CD4-positive, alpha-beta memory T cell (primary cell): ENCODE data around the gene ADGRB3. TPM values are rescaled to one million over a fixed set of nuclear protein-coding genes. Genes with fewer than 3 reads are reported as not detected.

Experiments
- CTCF ChIA-PET: fragments of 350-600 bp; sonication (Branson Sonifier 250); formaldehyde crosslinking; loops from one replicate; lab custom pipeline; 2021; ENCODE audit warnings: inconsistent platforms; ENCODE audit not compliant: partially characterized antibody; lab: Charles Lee
- POLR2A ChIA-PET: fragments of 350-600 bp; sonication (Branson Sonifier 250); formaldehyde crosslinking; loops from one replicate; lab custom pipeline; 2021; ENCODE audit not compliant: partially characterized antibody; lab: Charles Lee
- DNase-seq, 5 donors: peaks; one replicate each; pipeline versions ENCODE4 v3.0.0 to v3.0.0-alpha.2; 2020 to 2022; ENCODE audit warnings: mixed read lengths in 1 of 5
- H3K27ac ChIP-seq: one replicate; pipeline ENCODE4 v1.7.0; 2013; ENCODE audit warnings: low read depth, low read length
- H3K27me3 ChIP-seq: 2 replicates; pipeline ENCODE4 v1.7.0; 2013; ENCODE audit warnings: mild to moderate bottlenecking, low read length, moderate library complexity; ENCODE audit not compliant: insufficient read depth
- H3K36me3 ChIP-seq: 2 replicates; pipeline ENCODE4 v1.7.0; 2013; ENCODE audit warnings: mild to moderate bottlenecking, low read length, moderate library complexity; ENCODE audit not compliant: insufficient read depth
- H3K4me1 ChIP-seq: 2 replicates; pipeline ENCODE4 v1.7.0; 2013; ENCODE audit warnings: mild to moderate bottlenecking, low read length, moderate library complexity; ENCODE audit not compliant: insufficient read depth
- H3K4me3 ChIP-seq, 2 donors: one replicate each; pipeline ENCODE4 v1.7.0; 2013; ENCODE audit warnings: low read length in 2 of 2, mild to moderate bottlenecking in 1 of 2
- H3K9me3 ChIP-seq, 2 donors: one replicate each; pipeline ENCODE4 v1.7.0; 2013; ENCODE audit warnings: low read length in 2 of 2, control low read depth in 1 of 2; ENCODE audit not compliant: control insufficient read depth in 1 of 2
- H3K27ac Mint-ChIP-seq, 7 donors: one replicate each; pipeline ENCODE4 v1.8.0; 2020 to 2021; ENCODE audit warnings: mixed read lengths in 7 of 7, mild to moderate bottlenecking in 6 of 7, inconsistent platforms in 3 of 7, moderate library complexity in 3 of 7
- H3K27me3 Mint-ChIP-seq, 2 donors: one replicate each; pipeline ENCODE4 v1.8.0; 2020 to 2021; ENCODE audit warnings: mixed read lengths in 2 of 2
- H3K36me3 Mint-ChIP-seq, 2 donors: one replicate each; pipeline ENCODE4 v1.8.0; 2020 to 2021; ENCODE audit warnings: mixed read lengths in 2 of 2, inconsistent platforms in 1 of 2, mild to moderate bottlenecking in 1 of 2
- H3K4me1 Mint-ChIP-seq, 4 donors: one replicate each; pipeline ENCODE4 v1.8.0; 2020 to 2021; ENCODE audit warnings: mixed read lengths in 4 of 4, mild to moderate bottlenecking in 1 of 4
- H3K4me3 Mint-ChIP-seq, 8 donors: one replicate each; pipeline ENCODE4 v1.8.0; 2020 to 2021; ENCODE audit warnings: mixed read lengths in 8 of 8, mild to moderate bottlenecking in 7 of 8, moderate library complexity in 6 of 8, inconsistent platforms in 3 of 8
- H3K9me3 Mint-ChIP-seq, 8 donors: one replicate each; pipeline ENCODE4 v1.8.0; 2020 to 2021; ENCODE audit warnings: mixed read lengths in 8 of 8, mild to moderate bottlenecking in 5 of 8, inconsistent platforms in 3 of 8, moderate library complexity in 1 of 8
- intact Hi-C: fragments of 100-400 bp; cut with micrococcal nuclease; formaldehyde crosslinking; loops from one replicate; pipeline ENCODE4 v1.15.1; 2023
- polyA plus RNA-seq, 2 donors: library from polyadenylated mRNA; unstranded; fragments of 300-500 nt; fragmentation: Illumina TruSeq; gene quantifications; one replicate each; pipeline ENCODE4 v1.2.3, GENCODE V29; 2021
- total RNA-seq, 2 experiments: library from RNA; stranded (reverse); gene quantifications; one replicate each; pipeline ENCODE4 v1.2.3, GENCODE V29; 2021

The ADGRB3 gene
- total and polyA plus RNA-seq, 4 experiments from 2014 or later: not detected

DNA sequence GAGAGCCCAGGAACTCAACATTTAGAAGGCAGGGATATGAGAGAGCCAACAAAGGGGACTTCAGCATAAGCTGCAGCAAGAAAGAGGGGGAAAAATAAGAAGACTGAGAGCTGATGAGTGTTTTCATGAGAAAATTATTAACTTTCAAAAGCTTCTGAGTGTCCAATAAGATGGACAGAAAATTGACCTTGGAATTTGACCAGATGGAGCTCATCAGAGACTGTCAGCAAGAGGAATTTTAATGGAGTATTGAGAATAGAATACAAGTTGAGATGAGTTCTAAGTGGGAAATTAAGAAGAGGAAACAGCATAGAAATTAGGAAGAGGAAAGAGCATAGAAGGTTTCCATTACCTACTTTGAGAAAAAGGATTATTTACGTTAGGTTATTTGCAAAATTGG lies 733.5 kb downstream of the ADGRB3 start:
- Histone ChIP-seq H3K27ac (no peak overlapping the region), H3K9me3 (no peaks in the 10 kb centered on the region), H3K4me1 (no peaks in the 10 kb centered on the region), H3K4me3 (no peak overlapping the region), H3K36me3 (no peaks in the 10 kb centered on the region), H3K27me3 (no peaks in the 10 kb centered on the region)
- intact Hi-C loops: no loop called here
- H3K27ac Mint-ChIP-seq: no peak overlapping the region
- no peak for DNase-seq
- ChIA-PET POLR2A (no interaction called here), CTCF (no interaction called here)
- H3K27me3 Mint-ChIP-seq: no peaks in the 10 kb centered on the region
- H3K4me3 Mint-ChIP-seq: no peak overlapping the region
- no peaks in the 10 kb centered on the region for H3K4me1 Mint-ChIP-seq
- peaks cover 0 to 3% (median 0%) of the 10 kb centered on the region in 8 donors for H3K9me3 Mint-ChIP-seq
- H3K36me3 Mint-ChIP-seq: no peaks in the 10 kb centered on the region

DNA sequence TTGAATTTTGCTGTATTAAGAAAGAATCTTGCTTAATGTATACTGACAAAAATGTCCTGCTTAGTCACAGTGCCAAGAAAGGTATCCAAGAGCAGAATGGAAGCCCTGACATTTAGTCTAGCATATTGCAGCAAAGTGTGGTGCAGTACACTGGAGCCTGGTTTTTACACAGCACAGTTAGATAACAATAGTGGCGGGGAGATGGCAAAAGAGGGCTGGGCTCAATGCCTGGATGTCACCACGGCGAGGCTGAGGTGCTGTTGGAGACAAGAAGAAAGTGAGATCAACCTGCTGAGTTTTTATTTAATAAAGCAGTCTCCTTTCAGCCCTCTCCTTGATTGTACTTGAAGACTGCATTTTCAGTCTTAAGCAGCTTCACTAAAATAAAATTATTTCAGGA lies 735.7 kb downstream of the ADGRB3 start:
- intact Hi-C loops: no loop called here
- no peaks in the 10 kb centered on the region for H3K4me1 ChIP-seq
- Mint-ChIP-seq H3K27ac (no peak overlapping the region), H3K4me3 (no peak overlapping the region), H3K9me3 (peaks cover 0 to 3% (median 0%) of the 10 kb centered on the region in 8 donors), H3K36me3 (no peaks in the 10 kb centered on the region), H3K27me3 (no peaks in the 10 kb centered on the region), H3K4me1 (no peaks in the 10 kb centered on the region)
- H3K9me3 ChIP-seq: no peaks in the 10 kb centered on the region
- no peak for DNase-seq
- CTCF ChIA-PET: no interaction called here
- no peaks in the 10 kb centered on the region for H3K36me3 ChIP-seq
- H3K27ac ChIP-seq: no peak overlapping the region
- POLR2A ChIA-PET: no interaction called here
- no peaks in the 10 kb centered on the region for H3K27me3 ChIP-seq
- H3K4me3 ChIP-seq: no peak overlapping the region

DNA sequence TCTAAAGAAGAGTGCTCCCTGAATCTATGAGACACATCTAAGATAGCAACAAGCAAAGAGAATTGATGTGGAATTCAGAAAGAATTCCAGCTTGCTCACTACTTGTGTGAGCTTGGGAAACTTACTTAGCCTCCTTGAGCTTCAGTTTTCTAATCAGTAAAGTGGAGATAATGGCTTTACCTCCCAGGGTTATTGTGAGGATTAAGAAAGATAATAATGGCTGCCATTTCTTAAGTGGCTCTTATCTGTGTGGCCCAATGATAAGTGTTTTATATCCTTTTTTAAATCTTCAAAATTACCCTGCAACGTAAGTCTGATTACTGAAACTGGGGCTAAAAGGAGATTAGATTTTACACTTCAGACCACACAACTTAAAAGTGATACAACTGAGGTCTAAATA lies 743.2 kb downstream of the ADGRB3 start:
- Histone ChIP-seq H3K4me3 (no peak overlapping the region), H3K4me1 (no peaks in the 10 kb centered on the region), H3K9me3 (no peaks in the 10 kb centered on the region), H3K27me3 (no peaks in the 10 kb centered on the region), H3K27ac (no peak overlapping the region), H3K36me3 (no peaks in the 10 kb centered on the region)
- POLR2A ChIA-PET: no interaction called here
- no peak for DNase-seq
- CTCF ChIA-PET: no interaction called here
- H3K9me3 Mint-ChIP-seq: peaks cover 0 to 2% (median 0%) of the 10 kb centered on the region in 8 donors
- H3K36me3 Mint-ChIP-seq: no peaks in the 10 kb centered on the region
- no peak overlapping the region for H3K4me3 Mint-ChIP-seq
- no peak overlapping the region for H3K27ac Mint-ChIP-seq
- no peaks in the 10 kb centered on the region for H3K27me3 Mint-ChIP-seq
- no peaks in the 10 kb centered on the region for H3K4me1 Mint-ChIP-seq
- intact Hi-C loops: no loop called here

DNA sequence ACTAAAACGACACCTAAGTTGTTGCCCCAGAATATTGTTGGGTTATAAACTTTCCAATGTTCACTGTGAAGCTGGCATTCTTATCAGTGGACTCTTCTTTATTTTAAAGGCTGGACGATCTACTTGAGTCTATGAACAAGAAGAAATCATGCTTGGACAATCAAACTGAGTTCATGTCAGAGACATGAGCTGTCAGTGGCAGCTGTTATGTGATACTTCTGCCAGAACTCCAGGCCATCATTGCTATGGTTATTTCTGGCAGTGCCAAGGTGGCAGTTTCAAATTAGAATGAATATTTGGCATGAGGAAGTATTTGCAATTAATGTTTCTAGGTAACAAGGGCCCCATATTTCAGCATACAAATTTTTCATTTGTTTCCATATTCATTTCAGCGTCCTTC lies 744.4 kb downstream of the ADGRB3 start:
- intact Hi-C loops: no loop called here
- H3K27ac ChIP-seq: no peak overlapping the region
- no peaks in the 10 kb centered on the region for H3K4me1 ChIP-seq
- Mint-ChIP-seq H3K27ac (no peak overlapping the region), H3K4me1 (no peaks in the 10 kb centered on the region), H3K4me3 (no peak overlapping the region), H3K36me3 (no peaks in the 10 kb centered on the region), H3K9me3 (peaks cover 0 to 2% (median 0%) of the 10 kb centered on the region in 8 donors), H3K27me3 (no peaks in the 10 kb centered on the region)
- CTCF ChIA-PET: no interaction called here
- POLR2A ChIA-PET: no interaction called here
- DNase-seq: no peak
- no peaks in the 10 kb centered on the region for H3K27me3 ChIP-seq
- H3K9me3 ChIP-seq: no peaks in the 10 kb centered on the region
- H3K4me3 ChIP-seq: no peak overlapping the region
- H3K36me3 ChIP-seq: no peaks in the 10 kb centered on the region

DNA sequence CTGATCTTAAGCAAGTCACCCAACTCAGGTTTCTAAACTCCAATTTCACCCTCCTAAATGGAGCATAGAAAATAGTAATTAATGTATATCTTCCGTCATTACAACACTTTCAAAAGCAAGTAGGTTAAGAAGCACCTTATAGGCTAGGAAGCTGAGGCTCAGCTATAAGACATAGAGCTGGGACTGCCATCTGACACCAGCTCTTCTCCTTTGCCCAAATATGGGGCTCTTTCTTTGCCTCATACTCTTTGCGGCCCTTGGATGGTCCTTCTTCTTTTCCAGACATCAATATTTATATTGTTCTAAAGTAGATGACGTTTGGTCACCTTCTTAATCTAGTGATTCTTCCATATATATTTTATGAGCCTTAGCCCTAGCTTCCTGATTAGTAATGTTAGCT lies 748.5 kb downstream of the ADGRB3 start:
- Histone ChIP-seq H3K4me3 (no peak overlapping the region), H3K36me3 (no peaks in the 10 kb centered on the region), H3K27me3 (no peaks in the 10 kb centered on the region), H3K9me3 (no peaks in the 10 kb centered on the region), H3K27ac (no peak overlapping the region), H3K4me1 (no peaks in the 10 kb centered on the region)
- ChIA-PET CTCF (no interaction called here), POLR2A (no interaction called here)
- H3K27ac Mint-ChIP-seq: no peak overlapping the region
- DNase-seq: no peak
- H3K9me3 Mint-ChIP-seq: peaks cover 0 to 2% (median 0%) of the 10 kb centered on the region in 8 donors
- H3K36me3 Mint-ChIP-seq: no peaks in the 10 kb centered on the region
- no peak overlapping the region for H3K4me3 Mint-ChIP-seq
- no peaks in the 10 kb centered on the region for H3K27me3 Mint-ChIP-seq
- intact Hi-C loops: no loop called here
- no peaks in the 10 kb centered on the region for H3K4me1 Mint-ChIP-seq

DNA sequence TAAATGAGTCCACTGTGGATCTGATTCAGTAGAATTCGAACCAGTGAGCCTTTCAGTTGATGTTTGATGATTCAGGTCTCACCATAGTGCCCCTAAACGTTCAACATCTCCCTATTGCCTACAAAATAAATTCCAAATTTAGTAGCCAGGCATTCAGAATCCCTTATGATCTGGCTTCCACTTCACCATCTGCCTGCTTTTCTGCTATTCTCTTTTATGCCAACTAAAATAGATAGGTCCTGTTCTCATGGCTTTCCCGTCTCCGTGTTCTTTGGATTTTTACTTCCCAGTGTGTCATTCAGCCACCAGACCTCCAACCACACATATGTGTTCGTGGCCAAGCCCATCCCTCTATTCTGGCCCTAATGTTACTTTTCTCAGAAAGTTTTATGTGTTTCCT lies 751.3 kb downstream of the ADGRB3 start:
- Mint-ChIP-seq H3K27me3 (no peaks in the 10 kb centered on the region), H3K27ac (no peak overlapping the region), H3K4me3 (no peak overlapping the region), H3K4me1 (no peaks in the 10 kb centered on the region), H3K36me3 (no peaks in the 10 kb centered on the region), H3K9me3 (peaks cover 0 to 4% (median 0%) of the 10 kb centered on the region in 8 donors)
- ChIA-PET POLR2A (no interaction called here), CTCF (no interaction called here)
- Histone ChIP-seq H3K4me1 (no peaks in the 10 kb centered on the region), H3K9me3 (no peaks in the 10 kb centered on the region), H3K27me3 (no peaks in the 10 kb centered on the region), H3K4me3 (no peak overlapping the region), H3K27ac (no peak overlapping the region), H3K36me3 (no peaks in the 10 kb centered on the region)
- intact Hi-C loops: no loop called here
- no peak for DNase-seq

DNA sequence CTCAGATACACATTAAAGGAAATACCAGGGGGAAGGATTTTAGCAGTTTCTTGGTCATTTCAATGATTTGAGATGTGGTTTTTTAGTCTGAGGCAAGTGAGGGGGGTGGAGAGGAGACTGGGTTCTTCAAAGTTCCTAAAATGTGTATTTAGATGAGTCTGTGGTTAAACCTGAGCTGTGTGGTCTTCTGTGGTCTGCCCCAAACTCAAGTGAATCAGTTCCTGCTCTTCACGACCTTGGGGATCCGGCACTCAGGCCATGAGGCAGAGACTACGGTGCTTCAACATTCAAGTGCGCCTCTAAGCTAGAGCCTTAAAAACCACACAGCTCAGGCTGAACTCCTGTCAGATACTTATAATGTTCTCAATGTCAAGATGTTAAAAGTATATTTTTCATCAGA lies 755.0 kb downstream of the ADGRB3 start:
- ChIA-PET CTCF (no interaction called here), POLR2A (no interaction called here)
- no peak overlapping the region for H3K4me3 ChIP-seq
- Mint-ChIP-seq H3K27ac (peak overlapping the region in 1 of 7 donors; percentile 15), H3K36me3 (no peaks in the 10 kb centered on the region), H3K27me3 (no peaks in the 10 kb centered on the region), H3K4me1 (peaks cover 0 to 5% (median 0%) of the 10 kb centered on the region in 4 donors), H3K4me3 (peak overlapping the region in 2 of 8 donors; percentile 2 to 23), H3K9me3 (peaks cover 0 to 8% (median 0%) of the 10 kb centered on the region in 8 donors)
- no peak overlapping the region for H3K27ac ChIP-seq
- no peaks in the 10 kb centered on the region for H3K36me3 ChIP-seq
- H3K4me1 ChIP-seq: no peaks in the 10 kb centered on the region
- H3K9me3 ChIP-seq: no peaks in the 10 kb centered on the region
- H3K27me3 ChIP-seq: no peaks in the 10 kb centered on the region
- intact Hi-C loops: no loop called here
- no peak for DNase-seq

DNA sequence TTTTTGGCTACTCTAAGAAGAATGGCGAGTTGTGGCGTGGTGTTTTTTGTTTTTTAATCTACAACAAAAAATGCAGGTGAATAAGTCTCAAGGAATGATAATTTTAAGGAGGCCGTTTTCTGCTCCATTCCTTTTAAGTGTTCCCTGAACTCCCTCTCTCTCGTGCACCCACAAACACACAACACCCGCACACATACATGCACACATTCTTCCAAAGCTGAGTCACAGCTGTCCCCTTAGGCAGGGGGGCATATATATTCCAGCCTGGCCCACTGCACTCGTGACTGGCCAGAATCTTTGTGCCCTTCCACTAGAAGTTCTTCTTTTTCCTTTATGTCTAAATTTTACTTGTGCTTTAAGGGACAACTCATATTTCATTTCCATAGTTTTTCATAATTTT lies 756.0 kb downstream of the ADGRB3 start:
- H3K36me3 Mint-ChIP-seq: no peaks in the 10 kb centered on the region
- peaks cover 0 to 5% (median 0%) of the 10 kb centered on the region in 4 donors for H3K4me1 Mint-ChIP-seq
- H3K27me3 Mint-ChIP-seq: no peaks in the 10 kb centered on the region
- Histone ChIP-seq H3K27ac (no peak overlapping the region), H3K27me3 (no peaks in the 10 kb centered on the region), H3K4me3 (no peak overlapping the region), H3K36me3 (no peaks in the 10 kb centered on the region), H3K9me3 (no peaks in the 10 kb centered on the region), H3K4me1 (no peaks in the 10 kb centered on the region)
- H3K4me3 Mint-ChIP-seq: no peak overlapping the region
- ChIA-PET CTCF (no interaction called here), POLR2A (no interaction called here)
- DNase-seq: no peak
- peaks cover 0 to 8% (median 0%) of the 10 kb centered on the region in 8 donors for H3K9me3 Mint-ChIP-seq
- no peak overlapping the region for H3K27ac Mint-ChIP-seq
- intact Hi-C loops: no loop called here
